PC-9 (cell line): ENCODE measurements around the gene UBA52. TPM values are rescaled to one million over a fixed set of nuclear protein-coding genes. Genes with fewer than 3 reads are reported as not detected.

Experiments used
- BruUV-seq: library from RNA; stranded (reverse); fragments of 400-500 nt; replicated peaks from 2 replicates; lab custom pipeline; 2021; lab: Mats Ljungman, UMichigan
- CTCF ChIA-PET: fragments of 300-600 bp; sonication (Branson Sonifier 250); formaldehyde crosslinking; loops from one replicate; lab custom pipeline; 2022; ENCODE audit warnings: antibody characterized with exemption; lab: Charles Lee
- POLR2A ChIA-PET: fragments of 300-600 bp; sonication (Branson Sonifier 250); formaldehyde crosslinking; loops from one replicate; lab custom pipeline; 2022; ENCODE audit warnings: antibody characterized with exemption; ENCODE audit not compliant: unreplicated experiment; lab: Charles Lee
- DNase-seq, 2 experiments: peaks; one replicate each; pipeline versions ENCODE4 v3.0.0 to v3.0.0-alpha.2; 2015 to 2022; ENCODE audit warnings: mixed read lengths in 1 of 2
- H2AFZ ChIP-seq: fragments of 200-600 bp; sonication (generic); 2 replicates; pipeline ENCODE4 v1.8.1; 2017; ENCODE audit warnings: antibody characterized with exemption
- H3F3A ChIP-seq: fragments of 200-600 bp; sonication (generic); 2 replicates; pipeline ENCODE4 v1.8.1; 2017; ENCODE audit warnings: antibody characterized with exemption, mild to moderate bottlenecking, low read depth; ENCODE audit not compliant: insufficient read depth
- H3K27ac ChIP-seq: fragments of 200-600 bp; sonication (generic); 2 replicates; pipeline ENCODE4 v1.6.1; 2016; ENCODE audit warnings: mixed run types
- H3K27me3 ChIP-seq: fragments of 200-600 bp; sonication (generic); 2 replicates; pipeline ENCODE4 v1.6.1; 2016; ENCODE audit warnings: low read depth, mixed run types; ENCODE audit not compliant: insufficient read depth
- H3K36me3 ChIP-seq: fragments of 200-600 bp; sonication (generic); 2 replicates; pipeline ENCODE4 v1.6.1; 2016; ENCODE audit warnings: low read depth, mixed run types
- H3K4me1 ChIP-seq: fragments of 200-600 bp; sonication (generic); replicated peaks from 2 replicates; pipeline ENCODE4 v1.6.1; 2016; ENCODE audit warnings: mixed run types; ENCODE audit not compliant: insufficient read depth
- H3K4me2 ChIP-seq: fragments of 200-600 bp; sonication (generic); 2 replicates; pipeline ENCODE4 v1.6.1; 2017; ENCODE audit warnings: mixed run types
- H3K4me3 ChIP-seq: fragments of 200-600 bp; sonication (generic); 2 replicates; pipeline ENCODE4 v1.6.1; 2016; ENCODE audit warnings: mixed run types
- H3K79me2 ChIP-seq: fragments of 200-600 bp; sonication (generic); 2 replicates; pipeline ENCODE4 v1.6.1; 2017; ENCODE audit warnings: low read depth, mixed run types
- H3K9me2 ChIP-seq: fragments of 200-600 bp; sonication (generic); 2 replicates; pipeline ENCODE4 v1.8.1; 2017; ENCODE audit warnings: mild to moderate bottlenecking; ENCODE audit not compliant: insufficient read depth
- H3K9me3 ChIP-seq: fragments of 200-600 bp; sonication (generic); 2 replicates; pipeline ENCODE4 v1.8.1; 2016; ENCODE audit warnings: low read depth; ENCODE audit not compliant: insufficient read depth
- H4K20me1 ChIP-seq: fragments of 200-600 bp; sonication (generic); 2 replicates; pipeline ENCODE4 v1.8.1; 2017; ENCODE audit not compliant: insufficient read depth
- CTCF ChIP-seq: fragments of 200-600 bp; sonication (generic); conservative IDR thresholded peaks from 2 replicates; pipeline ENCODE4 v1.6.1; 2017; ENCODE audit warnings: mixed run types, antibody characterized with exemption, mild to moderate bottlenecking, moderate library complexity
- EZH2 ChIP-seq: fragments of 200-600 bp; sonication (generic); IDR thresholded peaks from 2 replicates; pipeline ENCODE4 v1.8.0; 2017; ENCODE audit warnings: antibody characterized with exemption, low read depth
- intact Hi-C: fragments of 100-400 bp; cut with micrococcal nuclease; formaldehyde crosslinking; loops from one replicate; pipeline ENCODE4 v1.10.0; 2022; ENCODE audit not compliant: unreplicated experiment
- total RNA-seq: library from RNA; stranded (reverse); gene quantifications from 2 replicates; pipeline ENCODE4 v1.2.3, GENCODE V29; 2021

Gene UBA52
- total RNA-seq, 1 experiment from 2014 or later = 1,141 TPM

- Histone ChIP-seq H3K4me2 (no peak overlapping the region), H3K4me3 (no peak overlapping the region), H3K4me1 (peaks cover 26% of the 10 kb centered on the region), H4K20me1 (no peaks in the 10 kb centered on the region), H3K27me3 (peaks cover 89% of the 10 kb centered on the region), H3K36me3 (no peaks in the 10 kb centered on the region), H3K27ac (no peak overlapping the region), H3K9me3 (no peaks in the 10 kb centered on the region), H2AFZ (no peak overlapping the region), H3F3A (peaks cover 27% of the 10 kb centered on the region; the same call in 1 of the 2 replicates), H3K9me2 (no peaks in the 10 kb centered on the region), H3K79me2 (no peaks in the 10 kb centered on the region)
- CTCF ChIA-PET = no interaction called here
- POLR2A ChIA-PET = no interaction called here
- no peak for DNase-seq
- no TSS peak for BruUV-seq
- intact Hi-C loops = no loop called here
- TF ChIP-seq EZH2 (0 out of 2 replicates have a peak, but pooled peaks have one; percentile 78), CTCF (no peak)
Observed at GRCh38 chr19:18612051-18612771, 40.6 kb downstream of the UBA52 start.

GRCh38 chr19:18612772-18613588, 41.3 kb downstream of the UBA52 start, which contains the start of gene TMEM59L:
TSS of gene TMEM59L (plus strand) at chr19:18612870. CDS start at chr19:18612959, 89 bp downstream.
- H3K4me1 ChIP-seq = peaks cover 19% of the 10 kb centered on the region
- CTCF ChIA-PET = interaction anchor here (0.5 kb wide), 1 partner anchor 263 kb away, joined by 3 read pairs; no protein-coding TSS in a partner anchor
- no peak within 1 kb of the TSS for H3K27ac ChIP-seq
- H3F3A ChIP-seq = peaks cover 27% of the 10 kb centered on the region; the same call in 1 of the 2 replicates
- H3K36me3 ChIP-seq = no peaks in the 10 kb centered on the region
- H4K20me1 ChIP-seq = no peaks in the 10 kb centered on the region
- no peaks in the 10 kb centered on the region for H3K9me3 ChIP-seq
- intact Hi-C loops = no loop called here
- H3K9me2 ChIP-seq = no peaks in the 10 kb centered on the region
- BruUV-seq = no TSS peak
- H3K4me2 ChIP-seq = no peak within 1 kb of the TSS
- no peak within 1 kb of the TSS for H3K4me3 ChIP-seq
- TF ChIP-seq EZH2 (no peak), CTCF (no peak)
- peaks cover 83% of the 10 kb centered on the region for H3K27me3 ChIP-seq
- no peak within 1 kb of the TSS for H2AFZ ChIP-seq
- no peaks in the 10 kb centered on the region for H3K79me2 ChIP-seq
- DNase-seq = no peak
- POLR2A ChIA-PET = no interaction called here

DNA sequence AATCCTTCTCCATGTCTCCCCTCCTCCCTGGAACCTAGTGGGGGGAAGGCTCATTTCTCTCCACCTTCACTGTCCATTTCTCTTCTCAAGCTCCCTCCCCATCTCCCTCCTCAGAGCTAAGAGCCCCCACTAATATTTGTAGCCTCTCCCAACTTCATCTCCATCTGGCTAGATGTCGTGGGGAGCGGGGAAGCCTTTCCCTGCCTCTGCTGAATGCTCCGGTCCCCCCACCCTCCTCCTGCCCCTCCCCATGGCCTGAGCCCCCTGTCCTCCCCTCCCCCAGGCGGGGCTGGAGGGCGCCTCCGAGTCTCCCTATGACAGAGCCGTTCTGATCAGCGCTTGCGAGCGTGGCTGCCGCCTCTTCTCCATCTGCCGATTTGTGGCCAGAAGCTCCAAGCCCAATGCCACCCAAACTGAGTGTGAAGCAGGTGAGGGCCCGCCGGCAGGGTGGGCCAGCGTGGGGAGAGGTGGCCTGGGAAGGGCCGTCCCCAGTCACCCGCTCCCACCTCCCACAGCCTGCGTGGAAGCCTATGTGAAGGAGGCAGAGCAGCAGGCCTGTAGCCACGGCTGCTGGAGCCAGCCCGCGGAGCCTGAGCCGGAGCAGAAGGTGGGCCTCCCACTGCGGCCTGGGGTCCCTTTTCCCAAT, 42.1 kb downstream of the UBA52 start:
- H2AFZ ChIP-seq = no peak overlapping the region
- H3K27me3 ChIP-seq = peaks cover 76% of the 10 kb centered on the region
- POLR2A ChIA-PET = no interaction called here
- no peak for DNase-seq
- H3K4me2 ChIP-seq = no peak overlapping the region
- BruUV-seq = no TSS peak
- H3K4me1 ChIP-seq = peaks cover 18% of the 10 kb centered on the region
- no peaks in the 10 kb centered on the region for H3K9me3 ChIP-seq
- intact Hi-C loops = no loop called here
- no peaks in the 10 kb centered on the region for H3K36me3 ChIP-seq
- H3K9me2 ChIP-seq = no peaks in the 10 kb centered on the region
- H3F3A ChIP-seq = peaks cover 20% of the 10 kb centered on the region; the same call in 1 of the 2 replicates
- TF ChIP-seq CTCF (no peak), EZH2 (no peak)
- H3K27ac ChIP-seq = no peak overlapping the region
- no peaks in the 10 kb centered on the region for H4K20me1 ChIP-seq
- CTCF ChIA-PET = interaction anchor here (0.5 kb wide), 1 partner anchor 262 kb away, joined by 3 read pairs; no protein-coding TSS in a partner anchor
- H3K4me3 ChIP-seq = no peak overlapping the region
- H3K79me2 ChIP-seq = no peaks in the 10 kb centered on the region
